Measurements from ENCODE around the gene CTAGE1.

CTAGE1 gene

DNA sequence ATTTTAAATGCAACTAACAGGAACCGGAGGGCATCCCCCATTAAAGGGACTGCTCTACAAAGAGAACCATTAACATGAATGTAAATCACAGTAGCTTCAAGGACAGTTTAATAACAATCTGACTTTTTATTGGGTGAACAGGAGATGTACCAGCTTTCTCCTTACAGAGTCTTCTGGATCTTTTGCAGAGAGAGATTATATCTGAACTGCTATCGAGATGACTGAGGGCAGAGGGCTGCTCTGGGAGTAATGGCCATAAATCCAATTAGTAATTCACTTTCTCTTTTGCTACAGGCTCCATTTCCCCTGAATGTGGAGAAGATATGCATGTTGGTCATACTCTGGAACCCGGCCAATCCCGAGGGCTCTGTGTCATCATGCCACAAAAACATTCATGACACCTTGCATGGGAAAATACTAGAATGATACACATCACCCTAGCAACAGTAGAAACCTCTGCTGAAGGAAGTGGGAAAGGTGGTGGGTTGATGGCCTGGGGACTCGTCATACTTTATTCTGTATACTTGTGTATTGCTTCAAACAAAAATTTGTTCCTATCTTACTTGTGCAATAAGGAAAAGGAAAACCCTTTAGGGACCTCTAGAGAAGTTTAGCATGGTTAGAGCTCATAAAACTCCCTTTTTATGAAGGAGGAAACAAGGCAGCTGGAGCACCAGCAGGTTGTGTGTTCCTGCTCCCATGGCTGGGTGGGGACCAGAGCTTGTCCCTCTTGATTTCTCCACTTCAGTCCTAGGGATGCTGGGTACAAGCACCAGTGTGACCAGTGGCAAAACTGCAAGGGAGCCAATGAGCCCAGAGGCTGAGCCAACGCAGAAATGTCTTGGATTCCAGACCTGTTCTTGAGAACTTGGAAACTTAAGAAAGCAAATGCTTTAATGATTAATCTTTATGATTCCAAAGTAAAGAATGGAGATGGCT is 26.0 kb downstream of the CTAGE1 start:
- DNase-seq, result no peak

DNA sequence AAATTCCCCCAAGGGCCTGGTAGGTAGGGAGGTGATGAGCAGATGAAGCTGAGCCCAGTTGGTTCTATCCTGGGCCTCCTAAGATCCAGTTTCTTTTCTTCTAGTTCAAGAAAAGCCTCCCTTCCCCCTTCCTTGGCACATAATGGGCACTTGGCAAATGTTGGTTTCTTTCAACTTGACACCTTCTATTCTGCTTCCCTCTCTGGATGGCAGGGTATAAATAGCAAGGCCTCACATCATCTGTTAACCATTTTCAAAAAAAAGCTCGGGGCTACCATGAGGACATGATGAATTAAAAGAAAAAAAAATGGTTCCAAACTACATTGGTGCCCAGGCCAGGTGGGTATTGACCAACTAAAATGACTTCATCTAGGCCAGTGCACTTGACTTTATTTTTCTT is 29.9 kb downstream of the CTAGE1 start:
- no peak for DNase-seq

DNA sequence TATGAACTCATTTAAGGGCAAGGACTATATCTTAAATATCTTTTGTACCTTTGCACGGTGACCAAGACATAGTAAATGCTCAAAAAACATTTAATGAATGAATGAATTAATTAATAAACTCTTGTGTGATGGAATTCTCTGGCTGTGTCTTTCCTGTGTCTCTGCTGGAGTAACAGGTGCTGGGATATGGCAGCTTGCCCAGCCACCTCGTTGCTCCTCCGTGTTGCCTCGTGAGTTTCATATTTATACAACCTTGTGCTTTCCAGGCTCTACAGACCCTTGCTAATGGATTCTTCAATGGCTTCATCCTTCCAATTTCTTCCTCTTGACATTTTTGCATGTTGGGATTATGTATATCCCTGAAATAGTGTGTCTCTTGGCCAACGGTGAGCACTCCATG is 30.4 kb downstream of the CTAGE1 start:
- no peak for DNase-seq

DNA sequence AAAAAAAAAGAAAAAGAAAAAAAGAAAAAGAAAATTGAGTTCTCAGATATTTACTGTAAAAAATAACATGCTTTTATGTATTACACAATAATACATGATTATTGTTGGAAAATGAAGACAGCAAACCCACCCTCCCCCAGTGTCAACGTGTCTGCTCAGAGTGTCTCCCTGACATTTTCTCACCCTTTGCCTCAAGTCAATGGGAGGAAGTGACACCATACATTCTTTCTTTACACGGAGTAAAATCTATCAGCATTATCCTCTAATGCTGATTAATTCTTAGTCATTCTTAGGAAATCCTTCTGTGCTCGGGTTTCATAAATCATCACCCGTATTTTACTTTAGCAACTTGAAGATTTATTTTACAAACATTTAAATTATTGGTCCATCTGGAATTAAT is 32.0 kb downstream of the CTAGE1 start:
- no peak for DNase-seq

DNA sequence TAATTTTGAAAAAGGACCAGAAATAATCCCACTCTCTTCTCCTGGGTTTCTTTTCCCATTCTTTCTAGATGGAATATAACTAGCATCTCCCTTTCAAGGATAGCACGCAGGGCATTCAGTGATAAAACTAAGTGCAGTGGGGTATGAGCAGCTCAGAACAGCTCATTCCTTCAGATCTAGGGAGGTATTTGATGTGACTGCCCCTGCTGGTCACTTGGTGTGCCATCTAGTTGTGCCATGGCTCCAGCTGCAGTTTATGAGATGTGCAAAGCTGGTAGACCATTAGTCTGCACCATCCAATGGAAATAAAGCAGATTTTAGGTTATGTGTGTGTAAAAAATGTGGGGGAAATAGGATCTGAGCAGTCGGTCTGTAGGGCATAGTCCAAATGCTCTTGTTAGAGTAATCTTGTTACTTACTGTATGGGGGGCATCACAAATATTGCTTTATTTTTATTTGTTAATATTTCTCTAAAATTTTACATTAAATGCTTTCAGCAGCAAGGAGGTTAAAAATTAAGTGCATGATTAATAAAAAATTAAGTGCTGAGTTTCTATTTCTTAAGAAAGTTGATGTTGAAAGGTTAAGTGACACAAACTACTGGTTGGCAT is 38.9 kb downstream of the CTAGE1 start:
- peak; percentile 25 to 30 for DNase-seq

DNA sequence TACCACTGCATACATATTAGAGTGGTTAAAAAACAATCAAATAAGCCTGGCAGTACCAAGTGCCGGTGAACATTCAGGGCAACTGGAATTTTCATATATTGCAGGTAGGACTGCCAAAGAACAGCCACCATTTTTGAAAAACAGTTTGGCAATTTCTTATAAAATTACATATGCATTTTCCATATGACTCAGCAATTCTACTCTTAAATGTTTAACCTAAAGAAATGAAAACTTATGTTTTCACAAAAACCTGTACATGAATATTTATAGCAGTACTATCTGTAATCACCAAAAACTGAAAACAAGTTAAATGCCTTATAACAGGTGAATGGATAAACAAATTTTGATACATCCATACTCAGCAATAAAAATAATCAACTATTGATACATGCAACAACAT is 39.9 kb downstream of the CTAGE1 start:
- DNase-seq, result no peak

DNA sequence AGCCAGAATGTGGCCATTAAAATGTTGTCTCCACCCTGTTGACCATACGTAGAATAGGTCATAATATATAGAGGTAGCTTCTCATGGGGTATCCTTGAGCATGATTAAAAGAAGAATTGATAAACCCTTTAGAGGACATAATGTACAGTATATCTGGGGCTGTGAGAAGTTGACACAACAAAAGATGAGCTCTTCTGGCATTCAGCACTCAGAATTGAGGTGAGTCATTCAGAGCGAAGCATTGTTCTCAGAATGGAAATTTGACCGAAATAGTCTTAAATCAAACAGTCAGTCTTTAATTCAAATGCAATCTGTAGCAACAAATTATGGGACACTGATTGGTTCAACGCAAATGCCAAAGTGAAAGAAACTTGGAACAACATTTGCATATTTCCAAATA is 47.3 kb downstream of the CTAGE1 start:
- no peak for DNase-seq

DNA sequence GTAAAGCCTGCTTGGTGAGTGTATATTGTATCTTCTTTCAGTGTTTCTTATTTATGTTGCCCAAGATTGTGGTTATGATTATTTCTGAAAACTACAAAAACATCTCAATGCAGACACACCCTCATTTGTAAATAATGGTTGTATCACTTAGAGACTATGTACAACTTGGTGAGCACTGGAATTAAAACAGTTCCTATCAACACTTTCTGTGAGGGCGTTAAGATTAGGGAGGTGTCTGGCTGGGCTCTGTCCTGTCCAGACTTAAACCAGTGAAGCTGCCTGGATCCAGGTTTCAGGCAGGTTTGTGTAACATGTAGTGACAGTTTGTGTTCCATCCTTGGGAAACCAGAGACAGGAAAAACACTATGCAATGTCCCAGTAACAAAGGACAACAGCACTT is 49.7 kb downstream of the CTAGE1 start:
- no peak for DNase-seq

DNA sequence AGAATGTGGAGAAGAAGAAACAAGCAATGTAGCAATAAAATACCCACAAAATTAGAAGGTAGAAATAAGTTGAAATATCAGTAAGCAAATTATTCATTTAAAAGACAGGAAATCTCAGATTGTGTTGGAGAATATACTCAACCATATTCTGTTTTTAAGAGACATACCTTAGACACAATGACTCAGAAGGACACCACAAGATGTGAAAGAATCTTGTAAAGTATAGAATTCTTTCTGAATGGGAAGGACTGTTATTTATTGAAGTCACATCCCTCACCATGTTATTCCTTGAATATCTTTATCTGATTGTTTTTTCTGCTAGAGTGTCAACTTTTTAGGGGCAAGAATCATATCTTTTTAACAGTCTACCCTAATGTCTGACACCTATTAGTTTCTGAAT is 50.4 kb downstream of the CTAGE1 start:
- DNase-seq, result no peak

DNA sequence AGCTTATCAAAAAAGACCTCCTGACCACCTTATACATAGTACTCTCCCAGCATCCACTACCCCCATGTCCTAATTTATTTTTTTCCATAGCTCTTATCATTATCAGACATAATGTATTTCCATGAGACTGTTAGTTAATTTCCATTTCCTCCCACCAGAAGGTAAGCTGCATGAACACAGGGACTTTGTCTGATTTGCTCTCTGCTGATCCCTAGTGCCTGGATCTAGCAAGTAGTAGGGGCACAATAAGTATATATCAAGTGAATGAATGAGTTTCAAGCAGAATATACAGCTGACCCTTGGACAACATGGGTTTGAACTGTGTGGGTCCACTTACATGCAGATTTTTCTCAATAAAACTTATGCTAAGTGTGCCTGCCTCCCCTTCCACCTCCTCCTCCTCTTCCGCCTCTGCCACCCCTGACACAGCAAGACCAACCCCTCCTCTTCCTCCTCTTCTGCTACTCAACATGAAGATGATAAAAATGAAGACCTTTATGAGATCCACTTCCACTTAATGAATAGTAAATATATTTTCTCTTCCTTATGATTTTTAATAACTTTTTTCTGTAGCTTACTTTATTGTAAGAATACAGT is 53.8 kb downstream of the CTAGE1 start:
- DNase-seq, result peak in 1 of 2 experiments; percentile 23
